ENCODE results near the gene CLDN6.

DNA sequence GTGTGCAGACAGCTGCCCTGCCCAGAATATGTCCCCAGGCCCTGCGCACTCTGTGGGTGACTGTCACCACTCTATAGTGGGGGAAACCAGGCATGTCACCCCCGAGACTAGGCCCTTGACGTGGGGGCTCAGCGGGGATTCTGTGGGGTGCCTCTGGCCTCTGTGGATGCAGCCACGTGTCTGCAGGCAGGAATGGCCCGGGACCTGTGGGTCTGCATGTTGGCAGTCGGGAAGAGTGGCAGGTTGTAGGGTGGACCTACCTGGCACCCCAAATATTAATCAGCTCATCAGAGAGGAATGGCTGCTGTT lies 48.4 kb upstream of the CLDN6 start:
- TF ChIP-seq RAD21 (IDR thresholded peaks at IDR 0.05; ENCODE audit: low read depth): no peak
- TF ChIP-seq, protein P1, sequence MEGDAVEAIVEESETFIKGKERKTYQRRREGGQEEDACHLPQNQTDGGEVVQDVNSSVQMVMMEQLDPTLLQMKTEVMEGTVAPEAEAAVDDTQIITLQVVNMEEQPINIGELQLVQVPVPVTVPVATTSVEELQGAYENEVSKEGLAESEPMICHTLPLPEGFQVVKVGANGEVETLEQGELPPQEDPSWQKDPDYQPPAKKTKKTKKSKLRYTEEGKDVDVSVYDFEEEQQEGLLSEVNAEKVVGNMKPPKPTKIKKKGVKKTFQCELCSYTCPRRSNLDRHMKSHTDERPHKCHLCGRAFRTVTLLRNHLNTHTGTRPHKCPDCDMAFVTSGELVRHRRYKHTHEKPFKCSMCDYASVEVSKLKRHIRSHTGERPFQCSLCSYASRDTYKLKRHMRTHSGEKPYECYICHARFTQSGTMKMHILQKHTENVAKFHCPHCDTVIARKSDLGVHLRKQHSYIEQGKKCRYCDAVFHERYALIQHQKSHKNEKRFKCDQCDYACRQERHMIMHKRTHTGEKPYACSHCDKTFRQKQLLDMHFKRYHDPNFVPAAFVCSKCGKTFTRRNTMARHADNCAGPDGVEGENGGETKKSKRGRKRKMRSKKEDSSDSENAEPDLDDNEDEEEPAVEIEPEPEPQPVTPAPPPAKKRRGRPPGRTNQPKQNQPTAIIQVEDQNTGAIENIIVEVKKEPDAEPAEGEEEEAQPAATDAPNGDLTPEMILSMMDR (IDR thresholded peaks at IDR 0.05 in 2 of 3, conservative IDR thresholded peaks at IDR 0.05 in 1 of 3; ENCODE audit: borderline replicate concordance in 1 of 3, insufficient read depth in 1 of 3, low read depth in 2 of 3, low read length in 2 of 3): no peak
- TF ChIP-seq, protein P2, sequence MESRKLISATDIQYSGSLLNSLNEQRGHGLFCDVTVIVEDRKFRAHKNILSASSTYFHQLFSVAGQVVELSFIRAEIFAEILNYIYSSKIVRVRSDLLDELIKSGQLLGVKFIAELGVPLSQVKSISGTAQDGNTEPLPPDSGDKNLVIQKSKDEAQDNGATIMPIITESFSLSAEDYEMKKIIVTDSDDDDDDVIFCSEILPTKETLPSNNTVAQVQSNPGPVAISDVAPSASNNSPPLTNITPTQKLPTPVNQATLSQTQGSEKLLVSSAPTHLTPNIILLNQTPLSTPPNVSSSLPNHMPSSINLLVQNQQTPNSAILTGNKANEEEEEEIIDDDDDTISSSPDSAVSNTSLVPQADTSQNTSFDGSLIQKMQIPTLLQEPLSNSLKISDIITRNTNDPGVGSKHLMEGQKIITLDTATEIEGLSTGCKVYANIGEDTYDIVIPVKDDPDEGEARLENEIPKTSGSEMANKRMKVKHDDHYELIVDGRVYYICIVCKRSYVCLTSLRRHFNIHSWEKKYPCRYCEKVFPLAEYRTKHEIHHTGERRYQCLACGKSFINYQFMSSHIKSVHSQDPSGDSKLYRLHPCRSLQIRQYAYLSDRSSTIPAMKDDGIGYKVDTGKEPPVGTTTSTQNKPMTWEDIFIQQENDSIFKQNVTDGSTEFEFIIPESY (IDR thresholded peaks at IDR 0.05; ENCODE audit: extremely low read depth, insufficient replicate concordance, low read length): no peak
- TF ChIP-seq POLR2AphosphoS5 (IDR thresholded peaks at IDR 0.05; ENCODE audit: low read depth, low read length): no peak
- TF ChIP-seq CEBPB (IDR thresholded peaks at IDR 0.05; ENCODE audit: low read depth): no peak
- no peak for TF ChIP-seq EZH2phosphoT487 (IDR thresholded peaks at IDR 0.05; ENCODE audit: borderline replicate concordance)
- no peak for TF ChIP-seq FOSL1 (IDR thresholded peaks at IDR 0.05; ENCODE audit: low read depth)
- TF ChIP-seq POLR2A (IDR thresholded peaks at IDR 0.05; ENCODE audit: borderline replicate concordance, extremely low read depth, insufficient read depth, insufficient read length): no peak
- TF ChIP-seq SRF (IDR thresholded peaks at IDR 0.05; ENCODE audit: low read depth): no peak
- TF ChIP-seq EZH2 (IDR thresholded peaks at IDR 0.05): no peak
- TF ChIP-seq, protein P3, sequence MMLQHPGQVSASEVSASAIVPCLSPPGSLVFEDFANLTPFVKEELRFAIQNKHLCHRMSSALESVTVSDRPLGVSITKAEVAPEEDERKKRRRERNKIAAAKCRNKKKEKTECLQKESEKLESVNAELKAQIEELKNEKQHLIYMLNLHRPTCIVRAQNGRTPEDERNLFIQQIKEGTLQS (IDR thresholded peaks at IDR 0.05): no peak
- TF ChIP-seq SIN3A (IDR thresholded peaks at IDR 0.05; ENCODE audit: low read depth): no peak
- TF ChIP-seq, protein P4, sequence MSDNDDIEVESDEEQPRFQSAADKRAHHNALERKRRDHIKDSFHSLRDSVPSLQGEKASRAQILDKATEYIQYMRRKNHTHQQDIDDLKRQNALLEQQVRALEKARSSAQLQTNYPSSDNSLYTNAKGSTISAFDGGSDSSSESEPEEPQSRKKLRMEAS (IDR thresholded peaks at IDR 0.05): no peak
- TF ChIP-seq, protein P5, sequence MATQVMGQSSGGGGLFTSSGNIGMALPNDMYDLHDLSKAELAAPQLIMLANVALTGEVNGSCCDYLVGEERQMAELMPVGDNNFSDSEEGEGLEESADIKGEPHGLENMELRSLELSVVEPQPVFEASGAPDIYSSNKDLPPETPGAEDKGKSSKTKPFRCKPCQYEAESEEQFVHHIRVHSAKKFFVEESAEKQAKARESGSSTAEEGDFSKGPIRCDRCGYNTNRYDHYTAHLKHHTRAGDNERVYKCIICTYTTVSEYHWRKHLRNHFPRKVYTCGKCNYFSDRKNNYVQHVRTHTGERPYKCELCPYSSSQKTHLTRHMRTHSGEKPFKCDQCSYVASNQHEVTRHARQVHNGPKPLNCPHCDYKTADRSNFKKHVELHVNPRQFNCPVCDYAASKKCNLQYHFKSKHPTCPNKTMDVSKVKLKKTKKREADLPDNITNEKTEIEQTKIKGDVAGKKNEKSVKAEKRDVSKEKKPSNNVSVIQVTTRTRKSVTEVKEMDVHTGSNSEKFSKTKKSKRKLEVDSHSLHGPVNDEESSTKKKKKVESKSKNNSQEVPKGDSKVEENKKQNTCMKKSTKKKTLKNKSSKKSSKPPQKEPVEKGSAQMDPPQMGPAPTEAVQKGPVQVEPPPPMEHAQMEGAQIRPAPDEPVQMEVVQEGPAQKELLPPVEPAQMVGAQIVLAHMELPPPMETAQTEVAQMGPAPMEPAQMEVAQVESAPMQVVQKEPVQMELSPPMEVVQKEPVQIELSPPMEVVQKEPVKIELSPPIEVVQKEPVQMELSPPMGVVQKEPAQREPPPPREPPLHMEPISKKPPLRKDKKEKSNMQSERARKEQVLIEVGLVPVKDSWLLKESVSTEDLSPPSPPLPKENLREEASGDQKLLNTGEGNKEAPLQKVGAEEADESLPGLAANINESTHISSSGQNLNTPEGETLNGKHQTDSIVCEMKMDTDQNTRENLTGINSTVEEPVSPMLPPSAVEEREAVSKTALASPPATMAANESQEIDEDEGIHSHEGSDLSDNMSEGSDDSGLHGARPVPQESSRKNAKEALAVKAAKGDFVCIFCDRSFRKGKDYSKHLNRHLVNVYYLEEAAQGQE (IDR thresholded peaks at IDR 0.05; ENCODE audit: low read depth): no peak

Data from HCT116 (cell line).